ENCODE data around the gene MAN1A2. TPM values are rescaled to one million over a fixed set of nuclear protein-coding genes. Genes with fewer than 3 reads are reported as not detected.

Gene MAN1A2
- total and polyA plus RNA-seq, 9 of the 15 experiments (the other 6 are each of a cell fraction or from before 2014, with no cell fraction given), result 4.2 to 38.4 (median 18.7) TPM

DNA sequence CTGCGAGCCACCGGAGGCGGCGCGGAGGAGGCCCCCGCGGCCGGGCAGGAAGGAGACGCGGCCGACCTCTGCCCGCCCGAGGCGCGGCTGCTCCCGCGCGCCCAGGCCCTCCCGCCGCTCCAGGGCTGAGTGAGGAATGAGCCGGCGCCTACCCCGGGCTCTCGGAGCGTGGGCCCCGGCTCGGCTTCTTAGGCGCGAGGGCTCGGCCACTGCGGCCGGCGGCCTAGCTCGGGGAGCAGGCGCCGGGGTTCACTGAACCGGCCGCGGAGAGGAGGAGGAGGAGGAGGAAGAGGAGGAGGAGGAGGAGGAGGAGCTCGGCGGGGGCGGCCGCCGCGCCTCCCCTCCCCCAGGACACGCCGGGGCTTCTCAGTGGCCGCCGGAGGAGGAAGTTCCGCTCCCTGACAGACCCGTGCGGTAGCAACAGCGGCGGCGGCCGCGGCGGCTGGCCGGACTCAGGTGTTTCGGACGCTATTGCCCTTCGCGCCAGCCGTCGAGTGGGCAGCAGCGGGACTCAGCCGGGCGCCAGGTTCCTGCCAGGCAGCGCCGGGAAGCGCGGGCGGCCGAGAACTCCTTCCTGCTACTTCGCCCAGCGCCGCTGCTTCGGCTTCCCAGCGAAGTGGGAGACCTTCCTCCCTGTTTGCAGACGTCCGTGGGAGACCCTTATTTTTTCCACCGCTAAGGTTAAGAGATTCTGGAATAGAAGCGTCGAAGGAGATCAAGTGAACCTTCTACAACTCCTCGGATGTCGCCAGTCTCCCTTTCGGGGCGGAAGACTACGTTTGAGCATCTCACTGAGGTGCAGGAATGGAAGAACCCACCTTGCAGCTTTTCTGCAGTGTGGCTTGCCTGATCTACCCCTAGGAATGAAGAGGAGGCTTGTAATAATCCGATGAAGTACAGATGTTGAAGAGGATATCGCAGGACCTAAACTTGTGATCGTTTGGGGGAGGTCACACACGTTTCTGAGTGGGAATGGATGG, at the start of gene MAN1A2 (continued):
- TF ChIP-seq, protein P1, sequence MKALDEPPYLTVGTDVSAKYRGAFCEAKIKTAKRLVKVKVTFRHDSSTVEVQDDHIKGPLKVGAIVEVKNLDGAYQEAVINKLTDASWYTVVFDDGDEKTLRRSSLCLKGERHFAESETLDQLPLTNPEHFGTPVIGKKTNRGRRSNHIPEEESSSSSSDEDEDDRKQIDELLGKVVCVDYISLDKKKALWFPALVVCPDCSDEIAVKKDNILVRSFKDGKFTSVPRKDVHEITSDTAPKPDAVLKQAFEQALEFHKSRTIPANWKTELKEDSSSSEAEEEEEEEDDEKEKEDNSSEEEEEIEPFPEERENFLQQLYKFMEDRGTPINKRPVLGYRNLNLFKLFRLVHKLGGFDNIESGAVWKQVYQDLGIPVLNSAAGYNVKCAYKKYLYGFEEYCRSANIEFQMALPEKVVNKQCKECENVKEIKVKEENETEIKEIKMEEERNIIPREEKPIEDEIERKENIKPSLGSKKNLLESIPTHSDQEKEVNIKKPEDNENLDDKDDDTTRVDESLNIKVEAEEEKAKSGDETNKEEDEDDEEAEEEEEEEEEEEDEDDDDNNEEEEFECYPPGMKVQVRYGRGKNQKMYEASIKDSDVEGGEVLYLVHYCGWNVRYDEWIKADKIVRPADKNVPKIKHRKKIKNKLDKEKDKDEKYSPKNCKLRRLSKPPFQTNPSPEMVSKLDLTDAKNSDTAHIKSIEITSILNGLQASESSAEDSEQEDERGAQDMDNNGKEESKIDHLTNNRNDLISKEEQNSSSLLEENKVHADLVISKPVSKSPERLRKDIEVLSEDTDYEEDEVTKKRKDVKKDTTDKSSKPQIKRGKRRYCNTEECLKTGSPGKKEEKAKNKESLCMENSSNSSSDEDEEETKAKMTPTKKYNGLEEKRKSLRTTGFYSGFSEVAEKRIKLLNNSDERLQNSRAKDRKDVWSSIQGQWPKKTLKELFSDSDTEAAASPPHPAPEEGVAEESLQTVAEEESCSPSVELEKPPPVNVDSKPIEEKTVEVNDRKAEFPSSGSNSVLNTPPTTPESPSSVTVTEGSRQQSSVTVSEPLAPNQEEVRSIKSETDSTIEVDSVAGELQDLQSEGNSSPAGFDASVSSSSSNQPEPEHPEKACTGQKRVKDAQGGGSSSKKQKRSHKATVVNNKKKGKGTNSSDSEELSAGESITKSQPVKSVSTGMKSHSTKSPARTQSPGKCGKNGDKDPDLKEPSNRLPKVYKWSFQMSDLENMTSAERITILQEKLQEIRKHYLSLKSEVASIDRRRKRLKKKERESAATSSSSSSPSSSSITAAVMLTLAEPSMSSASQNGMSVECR (CRISPR knock-in tag; IDR thresholded peaks at IDR 0.05), result peak; percentile 14
- TF ChIP-seq ZSCAN29 (IDR thresholded peaks at IDR 0.05), result 0 out of 2 replicates have a peak, but pooled peaks have one; percentile 9
- TF ChIP-seq, protein P2, sequence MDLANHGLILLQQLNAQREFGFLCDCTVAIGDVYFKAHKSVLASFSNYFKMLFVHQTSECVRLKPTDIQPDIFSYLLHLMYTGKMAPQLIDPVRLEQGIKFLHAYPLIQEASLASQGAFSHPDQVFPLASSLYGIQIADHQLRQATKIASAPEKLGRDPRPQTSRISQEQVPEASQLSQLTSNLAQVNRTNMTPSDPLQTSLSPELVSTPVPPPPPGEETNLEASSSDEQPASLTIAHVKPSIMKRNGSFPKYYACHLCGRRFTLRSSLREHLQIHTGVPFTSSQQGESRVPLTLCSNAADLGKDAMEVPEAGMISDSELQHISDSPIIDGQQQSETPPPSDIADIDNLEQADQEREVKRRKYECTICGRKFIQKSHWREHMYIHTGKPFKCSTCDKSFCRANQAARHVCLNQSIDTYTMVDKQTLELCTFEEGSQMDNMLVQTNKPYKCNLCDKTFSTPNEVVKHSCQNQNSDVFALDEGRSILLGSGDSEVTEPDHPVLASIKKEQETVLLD (IDR thresholded peaks at IDR 0.05), result peak; percentile 30; the same call in 1 of the 2 replicates
- peak; percentile 51; the same call in 1 of the 2 replicates for TF ChIP-seq SP1 (CRISPR knock-in tag; IDR thresholded peaks at IDR 0.05)
- peak; percentile 74 for TF ChIP-seq SPI1 (IDR thresholded peaks at IDR 0.05; ENCODE audit: borderline replicate concordance, low read depth, low read length)
- peak; percentile 41; the same call in 1 of the 2 replicates for TF ChIP-seq ARID3B (CRISPR knock-in tag; IDR thresholded peaks at IDR 0.05; ENCODE audit: borderline replicate concordance)
- TF ChIP-seq PHTF2 (CRISPR knock-in tag; IDR thresholded peaks at IDR 0.05), result no peak
- no peak; the same call in 1 of the 2 replicates for TF ChIP-seq FOSL1 (tag; conservative IDR thresholded peaks at IDR 0.05)
- peak; percentile 63 for TF ChIP-seq ETV1 (tag; conservative IDR thresholded peaks at IDR 0.05; ENCODE audit: low read depth)
- TF ChIP-seq RCOR1 (IDR thresholded peaks at IDR 0.05; ENCODE audit: borderline replicate concordance in 1 of 2, low read depth in 2 of 2, low read length in 2 of 2), result peak in 1 of 2 experiments; percentile 72; a peak in 2 of 4 replicates
- no peak for TF ChIP-seq SIX5 (IDR thresholded peaks at IDR 0.05; ENCODE audit: borderline replicate concordance in 1 of 2, insufficient read depth in 1 of 2, low read depth in 1 of 2, low read length in 2 of 2)
- TF ChIP-seq NBN (IDR thresholded peaks at IDR 0.05; ENCODE audit: low read depth), result peak; percentile 59; the same call in 1 of the 2 replicates
- TF ChIP-seq SAP30 (IDR thresholded peaks at IDR 0.05; ENCODE audit: borderline replicate concordance, insufficient read depth, low read depth, low read length, poor library complexity, severe bottlenecking), result no peak
- TF ChIP-seq JUND (IDR thresholded peaks at IDR 0.05; ENCODE audit: borderline replicate concordance, low read depth, low read length), result no peak
- peak; percentile 2; the same call in 1 of the 3 replicates for TF ChIP-seq JUND (tag; IDR thresholded peaks at IDR 0.05; ENCODE audit: borderline replicate concordance, low read depth, low read length)
- peak; percentile 37; the same call in 1 of the 2 replicates for TF ChIP-seq HCFC1 (IDR thresholded peaks at IDR 0.05; ENCODE audit: low read depth, low read length)
- TF ChIP-seq HDAC1 (IDR thresholded peaks at IDR 0.05), result peak in 1 of 2 experiments; percentile 64; a peak in 1 of 4 replicates

Data from K562 (cell line).